Neural progenitor cell (in vitro differentiated cells): Measurements from ENCODE around the gene PIM3. TPM values are rescaled to one million over a fixed set of nuclear protein-coding genes. Genes with fewer than 3 reads are reported as not detected.
A peak's percentile ranks its signal among the peaks of the same experiment; 100 is the strongest.

Source experiments
- DNase-seq: peaks from one replicate; pipeline ENCODE4 v3.0.0-alpha.2; 2016; ENCODE audit warnings: low spot score
- H2AFZ ChIP-seq: fragments of 200-600 bp; sonication (generic); replicated peaks from 2 replicates; pipeline ENCODE4 v1.6.1; 2016; ENCODE audit warnings: antibody characterized with exemption
- H3F3A ChIP-seq: fragments of 200-600 bp; sonication (generic); 2 replicates; pipeline ENCODE4 v1.6.1; 2016; ENCODE audit warnings: antibody characterized with exemption, low read depth
- H3K27ac ChIP-seq: fragments of 200-600 bp; sonication (generic); 2 replicates; pipeline ENCODE4 v1.5.1; 2016; ENCODE audit warnings: mild to moderate bottlenecking
- H3K27me3 ChIP-seq: fragments of 200-600 bp; sonication (generic); 2 replicates; pipeline ENCODE4 v1.6.1; 2016; ENCODE audit warnings: mild to moderate bottlenecking, moderate library complexity
- H3K36me3 ChIP-seq: fragments of 200-600 bp; sonication (generic); 2 replicates; pipeline ENCODE4 v1.5.1; 2016
- H3K4me1 ChIP-seq: fragments of 200-600 bp; sonication (generic); 2 replicates; pipeline ENCODE4 v1.6.1; 2016; ENCODE audit warnings: mixed run types
- H3K4me2 ChIP-seq: fragments of 200-600 bp; sonication (generic); 2 replicates; pipeline ENCODE4 v1.6.1; 2016
- H3K4me3 ChIP-seq: fragments of 200-600 bp; sonication (generic); 2 replicates; pipeline ENCODE4 v1.5.1; 2016
- H3K79me2 ChIP-seq: fragments of 200-600 bp; sonication (generic); 2 replicates; pipeline ENCODE4 v1.6.1; 2016; ENCODE audit warnings: low read depth
- H3K9ac ChIP-seq: fragments of 200-600 bp; sonication (generic); 2 replicates; pipeline ENCODE4 v1.6.1; 2016
- H3K9me3 ChIP-seq: fragments of 200-600 bp; sonication (generic); 2 replicates; pipeline ENCODE4 v1.5.1; 2016; ENCODE audit warnings: low read depth
- H4K20me1 ChIP-seq: fragments of 200-600 bp; sonication (generic); 2 replicates; pipeline ENCODE4 v1.6.1; 2016; ENCODE audit warnings: low read depth
- H3K27ac Mint-ChIP-seq: 3 replicates; pipeline ENCODE4 v1.8.0; 2021; ENCODE audit warnings: mixed read lengths
- H3K27me3 Mint-ChIP-seq: 2 replicates; pipeline ENCODE4 v1.8.0; 2022; ENCODE audit warnings: low read depth, mild to moderate bottlenecking, inconsistent platforms, moderate library complexity, mixed read lengths; ENCODE audit not compliant: insufficient read depth
- H3K36me3 Mint-ChIP-seq: 3 replicates; pipeline ENCODE4 v1.8.0; 2021; ENCODE audit warnings: mixed read lengths
- H3K4me1 Mint-ChIP-seq: 3 replicates; pipeline ENCODE4 v1.8.0; 2021; ENCODE audit warnings: mixed read lengths
- H3K4me3 Mint-ChIP-seq: 3 replicates; pipeline ENCODE4 v1.8.0; 2021; ENCODE audit warnings: mild to moderate bottlenecking, moderate library complexity, mixed read lengths
- H3K9me3 Mint-ChIP-seq: 3 replicates; pipeline ENCODE4 v1.8.0; 2020; ENCODE audit warnings: mixed read lengths
- CTCF ChIP-seq: fragments of 200-600 bp; sonication (generic); IDR thresholded peaks from 2 replicates; pipeline ENCODE4 v1.5.1; 2017; ENCODE audit warnings: antibody characterized with exemption, mild to moderate bottlenecking
- EZH2 ChIP-seq: fragments of 200-600 bp; sonication (generic); IDR thresholded peaks from 2 replicates; pipeline ENCODE4 v1.6.1; 2017; ENCODE audit warnings: antibody characterized with exemption, mild to moderate bottlenecking, moderate library complexity
- EZH2phosphoT487 ChIP-seq: fragments of 200-600 bp; sonication (generic); IDR thresholded peaks from 2 replicates; pipeline ENCODE4 v1.6.1; 2017; ENCODE audit warnings: antibody characterized with exemption
- total RNA-seq: library from RNA; depleted of rRNA; stranded (reverse); fragments of >200 nt; gene quantifications from 2 replicates; pipeline ENCODE4 v1.2.3, GENCODE V29; 2015; ENCODE audit warnings: low replicate concordance

The PIM3 gene
- total RNA-seq: 15.1 and 37.2 TPM in 2 replicates

GRCh38 chr22:49960159-49961004 lies at the start of gene PIM3:
TSS of gene PIM3 (plus strand) at chr22:49960772. CDS start at chr22:49960948, 176 bp downstream.
- Mint-ChIP-seq H3K4me3 (peak within 1 kb of the TSS; percentile 89), H3K27me3 (peaks cover 2% of the 10 kb centered on the region), H3K4me1 (peaks cover 9% of the 10 kb centered on the region), H3K9me3 (no peaks in the 10 kb centered on the region), H3K27ac (no peak within 1 kb of the TSS), H3K36me3 (peaks cover 2% of the 10 kb centered on the region)
- Histone ChIP-seq H3K9me3 (no peaks in the 10 kb centered on the region), H2AFZ (no peak within 1 kb of the TSS), H3K4me1 (peaks cover 5% of the 10 kb centered on the region), H3K27ac (no peak within 1 kb of the TSS), H3F3A (no peaks in the 10 kb centered on the region), H3K4me2 (peak within 1 kb of the TSS; percentile 89), H4K20me1 (peaks cover 41% of the 10 kb centered on the region), H3K9ac (no peak within 1 kb of the TSS), H3K4me3 (peak within 1 kb of the TSS; percentile 69), H3K79me2 (peaks cover 31% of the 10 kb centered on the region), H3K27me3 (peaks cover 8% of the 10 kb centered on the region), H3K36me3 (no peaks in the 10 kb centered on the region)
- DNase-seq: peak; percentile 98
- TF ChIP-seq CTCF (no peak), EZH2phosphoT487 (no peak), EZH2 (no peak)

- Mint-ChIP-seq H3K4me3 (no peak overlapping the region), H3K27ac (no peak overlapping the region), H3K9me3 (no peaks in the 10 kb centered on the region), H3K4me1 (peaks cover 2% of the 10 kb centered on the region), H3K27me3 (peaks cover 7% of the 10 kb centered on the region), H3K36me3 (peaks cover 9% of the 10 kb centered on the region)
- peaks cover 9% of the 10 kb centered on the region for H3K79me2 ChIP-seq
- no peaks in the 10 kb centered on the region for H3K36me3 ChIP-seq
- no peaks in the 10 kb centered on the region for H3K4me1 ChIP-seq
- H3F3A ChIP-seq: no peaks in the 10 kb centered on the region
- DNase-seq: no peak
- no peak for TF ChIP-seq EZH2phosphoT487
- no peak for TF ChIP-seq CTCF
- no peak for TF ChIP-seq EZH2
- H3K27me3 ChIP-seq: no peaks in the 10 kb centered on the region
- no peak overlapping the region for H3K9ac ChIP-seq
- no peak overlapping the region for H3K4me2 ChIP-seq
- H4K20me1 ChIP-seq: peaks cover 16% of the 10 kb centered on the region
- H3K27ac ChIP-seq: no peak overlapping the region
- no peak overlapping the region for H3K4me3 ChIP-seq
- no peaks in the 10 kb centered on the region for H3K9me3 ChIP-seq
- H2AFZ ChIP-seq: no peak overlapping the region
Observed at GRCh38 chr22:49911881-49912625, 48.5 kb upstream of the PIM3 start.

- peaks cover 6% of the 10 kb centered on the region for H3K4me1 Mint-ChIP-seq
- TF ChIP-seq EZH2: no peak
- no peak for TF ChIP-seq EZH2phosphoT487
- TF ChIP-seq CTCF: no peak
Observed at GRCh38 chr22:49913026-49913425, 47.5 kb upstream of the PIM3 start.

More at GRCh38 chr22:49913026-49913425, 47.5 kb upstream of the PIM3 start:
- no peaks in the 10 kb centered on the region for H3K27me3 ChIP-seq
- peaks cover 16% of the 10 kb centered on the region for H4K20me1 ChIP-seq
- peaks cover 11% of the 10 kb centered on the region for H3K79me2 ChIP-seq
- H3K4me3 ChIP-seq: no peak overlapping the region
- no peak for DNase-seq
- H3K36me3 ChIP-seq: no peaks in the 10 kb centered on the region
- no peak overlapping the region for H3K27ac ChIP-seq
- peaks cover 3% of the 10 kb centered on the region for H3K36me3 Mint-ChIP-seq
- no peak overlapping the region for H2AFZ ChIP-seq
- no peaks in the 10 kb centered on the region for H3K9me3 Mint-ChIP-seq
- no peak overlapping the region for H3K4me3 Mint-ChIP-seq
- no peak overlapping the region for H3K4me2 ChIP-seq
- H3K9ac ChIP-seq: no peak overlapping the region
- H3K27me3 Mint-ChIP-seq: peaks cover 10% of the 10 kb centered on the region
- peaks cover 5% of the 10 kb centered on the region for H3F3A ChIP-seq
- no peaks in the 10 kb centered on the region for H3K9me3 ChIP-seq
- no peak overlapping the region for H3K27ac Mint-ChIP-seq
- H3K4me1 ChIP-seq: no peaks in the 10 kb centered on the region
